Fibroblast of skin of right biceps (primary cell): Measurements from ENCODE around the gene RAB32.

Experiments
- DNase-seq: peaks from one replicate; pipeline ENCODE4 v3.0.0-alpha.2; 2013

Gene RAB32

GRCh38 chr6:146583966-146584365, 40.3 kb downstream of the RAB32 start:
- peak; percentile 23 for DNase-seq

- no peak for DNase-seq
Observed at GRCh38 chr6:146587459-146587858, 43.8 kb downstream of the RAB32 start.

- DNase-seq: no peak
Observed at GRCh38 chr6:146590492-146590891, 46.9 kb downstream of the RAB32 start.

GRCh38 chr6:146592451-146592850, 48.8 kb downstream of the RAB32 start:
- no peak for DNase-seq

GRCh38 chr6:146593986-146594385, 50.4 kb downstream of the RAB32 start:
- no peak for DNase-seq

- no peak for DNase-seq
Observed at GRCh38 chr6:146594495-146594894, 50.9 kb downstream of the RAB32 start.

- DNase-seq: no peak
Observed at GRCh38 chr6:146595972-146596731, 52.5 kb downstream of the RAB32 start.

GRCh38 chr6:146598772-146599405, 55.3 kb downstream of the RAB32 start, which contains the start of gene ADGB:
Gene ADGB (plus strand): TSS chr6:146598972. CDS start chr6:146599041, 69 bp downstream.
- peak; percentile 49 for DNase-seq

- DNase-seq: no peak
Observed at GRCh38 chr6:146601352-146601751, 57.7 kb downstream of the RAB32 start.

- no peak for DNase-seq
Observed at GRCh38 chr6:146602526-146602925, 58.9 kb downstream of the RAB32 start.
